Endometrial microvascular endothelial cells (primary cell): ENCODE measurements around the gene PMP22. TPM values are rescaled to one million over a fixed set of nuclear protein-coding genes. Genes with fewer than 3 reads are reported as not detected.

Experiments
- in situ Hi-C: cut with HindIII; loops from 2 replicates; pipeline ENCODE4 v1.10.0; 2017; ENCODE audit warnings: low sequenced_read_pairs, low pct_unique_long_range_greater_than_20kb; ENCODE audit errors: inconsistent ontology term
- total RNA-seq: library from RNA; depleted of rRNA; stranded (reverse); fragments of >200 nt; gene quantifications from one replicate; pipeline ENCODE4 v1.2.3, GENCODE V29; 2015; ENCODE audit errors: inconsistent ontology term

PMP22 gene
- 75.4 TPM for total RNA-seq

DNA sequence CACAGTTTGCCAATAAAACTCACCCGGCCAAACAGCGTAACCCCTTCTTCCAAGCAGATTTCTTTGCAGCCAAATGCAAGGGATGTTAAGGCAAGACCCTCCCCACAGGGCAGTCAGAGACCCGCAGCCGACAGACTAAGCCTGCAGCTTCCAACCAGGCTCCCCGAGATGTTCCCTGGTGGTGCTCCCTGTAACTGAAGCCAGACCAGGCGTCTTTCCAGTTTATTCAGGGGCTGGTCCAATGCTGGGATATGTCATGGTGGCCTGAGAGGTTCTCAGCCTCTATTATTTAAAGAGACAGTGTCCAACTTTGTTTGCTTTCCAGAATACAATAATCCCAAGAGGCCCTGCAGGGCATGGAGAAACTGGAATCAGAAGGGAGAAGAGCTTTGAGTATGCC lies at the start of gene PMP22:
PMP22 (minus strand) TSS at position 196 of the 400 bp plus-strand sequence. CDS start 4,599 bp downstream, outside the sequence.
- in situ Hi-C loops: no loop called here

DNA sequence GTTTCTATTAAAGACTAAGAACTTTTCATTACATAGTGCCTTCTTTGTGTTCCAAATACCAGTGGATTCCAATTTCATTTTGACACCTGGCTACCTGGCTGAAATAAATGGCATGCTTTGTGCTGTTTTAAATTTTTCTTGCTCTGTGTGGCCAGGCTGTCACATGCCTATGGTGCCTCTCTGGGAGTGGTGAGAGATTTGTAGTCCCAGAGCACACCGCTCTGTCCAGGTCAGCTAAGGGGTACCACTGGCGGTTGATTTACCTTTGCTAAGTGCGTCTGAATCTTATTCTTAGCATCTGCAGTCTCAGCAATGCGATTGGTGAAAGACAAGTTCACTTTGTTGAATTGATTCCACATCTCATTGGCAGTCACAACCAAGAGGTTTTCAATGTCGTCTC lies 46.9 kb upstream of the PMP22 start:
- in situ Hi-C loops: no loop called here

DNA sequence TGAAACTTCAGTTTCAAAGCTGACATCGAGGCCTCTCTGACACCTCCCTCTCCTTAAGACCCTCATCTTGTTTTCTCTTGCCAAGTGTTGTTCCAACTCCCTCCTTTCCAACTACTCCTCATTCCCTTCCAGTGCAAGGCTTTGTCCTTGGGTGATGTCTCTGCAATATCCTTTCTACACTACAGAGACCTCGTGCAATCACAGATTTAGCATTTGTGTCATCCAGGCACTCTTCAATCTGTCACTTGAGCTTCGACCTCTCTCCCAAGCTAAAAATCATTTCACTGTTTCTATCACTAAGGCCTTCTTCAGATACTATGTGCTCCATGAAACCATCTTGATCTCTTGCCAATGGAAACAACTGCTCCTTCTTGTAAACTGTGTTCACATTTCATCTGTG lies 44.7 kb upstream of the PMP22 start:
- in situ Hi-C loops: no loop called here

DNA sequence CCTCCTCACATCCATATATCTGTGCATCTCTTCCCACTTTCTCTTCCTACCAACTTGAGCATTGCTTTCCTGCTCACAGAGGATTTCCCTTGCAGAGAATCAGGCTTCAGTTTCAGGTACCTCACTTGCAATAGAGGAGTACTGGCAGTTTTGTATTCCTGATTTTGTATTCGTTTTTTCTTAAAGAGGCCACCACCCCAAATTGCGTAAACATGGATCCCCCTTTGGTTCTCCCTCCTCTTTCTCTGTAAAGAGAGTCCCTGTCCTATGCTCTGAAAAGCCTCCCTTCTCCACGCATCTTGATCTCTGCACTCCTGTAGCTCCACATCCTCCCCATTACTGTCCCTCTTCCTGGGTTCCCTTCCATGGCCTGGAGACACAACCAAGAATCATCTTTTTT lies 44.1 kb upstream of the PMP22 start:
- in situ Hi-C loops: no loop called here

DNA sequence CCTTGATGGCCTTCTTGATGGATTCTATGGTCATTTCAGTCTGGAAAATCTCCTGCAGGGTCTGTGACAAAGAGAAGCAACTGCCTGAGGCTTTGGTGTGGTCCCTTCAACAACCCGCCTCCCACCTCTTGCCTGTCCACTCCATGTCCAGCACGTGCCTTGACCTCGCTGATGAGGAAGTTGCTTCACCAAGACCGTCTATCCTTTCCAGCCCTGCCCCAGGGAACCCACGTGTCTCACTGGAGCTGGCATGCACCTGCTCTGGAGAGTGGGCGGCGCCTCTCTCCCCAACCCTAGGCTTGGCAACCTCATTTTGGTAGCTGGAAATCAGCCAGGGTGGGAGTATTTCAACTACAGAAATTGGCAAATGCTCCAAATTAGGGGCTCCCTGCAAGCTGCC lies 43.6 kb upstream of the PMP22 start:
- in situ Hi-C loops: no loop called here

DNA sequence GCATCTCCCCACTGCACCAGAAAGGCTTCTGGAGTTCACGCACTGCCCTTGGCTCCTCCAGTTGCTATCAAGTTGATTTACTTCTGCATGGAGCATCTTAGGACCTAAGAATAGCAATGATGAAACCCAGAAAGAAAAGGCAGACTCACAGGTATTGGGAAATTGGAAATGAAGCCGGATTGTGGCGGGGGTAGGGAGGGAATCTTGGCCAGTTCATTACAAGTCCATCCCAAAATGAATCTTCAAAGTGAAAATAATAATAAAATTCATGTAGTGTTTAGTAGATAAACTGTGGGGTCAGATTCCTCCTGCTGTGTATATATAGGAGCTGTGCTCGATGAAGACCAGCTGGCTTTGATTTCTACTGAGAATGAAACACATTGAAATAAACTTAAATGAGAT lies 42.6 kb upstream of the PMP22 start:
- in situ Hi-C loops: no loop called here

DNA sequence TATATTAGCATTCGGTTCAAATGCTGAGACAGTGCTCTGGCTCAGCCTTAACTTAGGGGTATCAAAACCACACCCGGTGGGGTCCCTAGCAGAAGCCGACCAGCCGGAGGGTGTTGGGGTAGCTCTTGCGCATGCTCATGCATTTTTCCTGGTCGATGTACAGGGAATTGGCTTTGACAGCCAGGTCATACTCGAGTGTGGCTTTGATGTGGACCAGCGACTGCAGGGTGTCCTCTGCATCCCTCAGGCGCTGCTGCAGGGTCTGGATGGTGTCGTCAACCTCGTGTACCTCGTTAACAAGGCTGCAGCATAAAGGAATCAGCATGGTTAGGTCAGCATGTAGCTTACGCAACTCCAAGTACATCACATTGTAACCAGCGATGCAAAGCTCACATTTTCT lies 38.7 kb upstream of the PMP22 start:
- in situ Hi-C loops: no loop called here

DNA sequence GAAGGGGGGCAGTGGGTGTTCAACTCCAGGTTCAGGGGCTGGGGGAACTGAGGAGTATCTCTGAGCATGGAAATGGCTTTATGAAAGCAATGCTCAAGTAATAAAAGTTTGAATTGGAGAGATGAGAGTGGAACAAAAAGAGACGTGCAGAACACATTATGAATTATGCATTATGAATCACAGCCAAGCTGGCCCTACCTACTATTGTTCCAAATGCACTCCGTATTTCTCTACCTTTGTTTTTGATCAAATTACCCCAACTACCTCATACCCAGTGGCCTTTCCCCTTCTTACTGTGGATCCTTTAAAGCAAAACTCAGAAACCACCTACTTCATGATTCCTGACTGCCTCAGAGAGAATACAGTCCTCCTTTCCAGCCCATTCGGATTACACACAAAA lies 38.1 kb upstream of the PMP22 start:
- in situ Hi-C loops: no loop called here

DNA sequence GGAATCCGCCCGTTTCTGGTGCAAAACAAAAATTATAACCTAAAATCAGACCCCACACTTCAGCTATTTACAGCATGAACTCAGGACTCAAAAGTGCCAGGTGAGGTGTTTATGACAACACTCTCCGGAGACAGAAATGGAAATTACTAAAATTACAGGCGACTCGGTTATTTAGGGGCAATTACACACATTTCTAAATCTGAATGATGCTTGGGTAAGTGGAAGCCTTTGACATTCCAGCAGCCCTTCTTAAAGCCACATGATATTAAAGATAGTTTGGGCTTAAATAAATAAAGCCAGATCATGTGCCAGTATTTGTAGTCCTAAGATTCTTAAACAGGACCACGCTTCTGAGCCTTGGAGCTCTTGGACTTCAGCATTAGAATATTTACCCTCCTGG lies 36.7 kb upstream of the PMP22 start:
- in situ Hi-C loops: no loop called here

DNA sequence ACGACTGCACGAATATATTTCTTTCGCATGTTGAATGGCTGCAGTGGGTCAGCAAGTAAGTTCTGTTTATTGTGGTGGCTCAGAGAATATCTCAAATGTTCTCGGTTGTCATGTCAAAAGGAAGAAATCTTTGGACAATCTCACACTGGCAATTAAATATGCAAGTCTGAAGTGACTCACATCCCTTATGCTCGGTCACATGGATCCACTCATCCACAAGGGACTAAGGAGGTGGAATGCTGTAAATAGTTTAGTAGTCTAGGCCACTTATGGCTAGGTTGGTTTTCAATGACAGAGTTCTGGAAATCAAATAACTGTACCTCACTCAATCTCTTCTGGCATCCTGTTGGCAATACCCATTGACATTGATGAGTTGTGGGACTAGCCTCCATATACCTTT lies 33.0 kb upstream of the PMP22 start:
- in situ Hi-C loops: no loop called here

DNA sequence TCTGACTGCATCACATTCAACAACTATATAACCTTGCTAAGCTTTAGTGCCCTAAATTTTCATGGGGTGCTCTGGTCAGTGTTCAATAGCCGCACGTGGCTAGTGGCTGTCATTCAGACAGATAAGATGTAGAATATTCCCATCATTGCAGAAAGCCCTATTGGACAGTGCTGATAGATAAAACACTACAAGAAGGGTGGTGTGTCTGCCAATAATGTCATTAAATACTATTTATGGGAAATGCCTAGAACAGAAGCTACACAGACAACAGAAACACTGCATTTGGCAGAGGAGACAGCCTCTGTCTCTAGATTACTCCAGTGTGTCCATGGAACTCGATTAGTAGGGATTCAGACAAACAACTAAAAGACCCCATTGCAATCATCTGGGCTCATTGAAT lies 28.4 kb upstream of the PMP22 start:
- in situ Hi-C loops: no loop called here

DNA sequence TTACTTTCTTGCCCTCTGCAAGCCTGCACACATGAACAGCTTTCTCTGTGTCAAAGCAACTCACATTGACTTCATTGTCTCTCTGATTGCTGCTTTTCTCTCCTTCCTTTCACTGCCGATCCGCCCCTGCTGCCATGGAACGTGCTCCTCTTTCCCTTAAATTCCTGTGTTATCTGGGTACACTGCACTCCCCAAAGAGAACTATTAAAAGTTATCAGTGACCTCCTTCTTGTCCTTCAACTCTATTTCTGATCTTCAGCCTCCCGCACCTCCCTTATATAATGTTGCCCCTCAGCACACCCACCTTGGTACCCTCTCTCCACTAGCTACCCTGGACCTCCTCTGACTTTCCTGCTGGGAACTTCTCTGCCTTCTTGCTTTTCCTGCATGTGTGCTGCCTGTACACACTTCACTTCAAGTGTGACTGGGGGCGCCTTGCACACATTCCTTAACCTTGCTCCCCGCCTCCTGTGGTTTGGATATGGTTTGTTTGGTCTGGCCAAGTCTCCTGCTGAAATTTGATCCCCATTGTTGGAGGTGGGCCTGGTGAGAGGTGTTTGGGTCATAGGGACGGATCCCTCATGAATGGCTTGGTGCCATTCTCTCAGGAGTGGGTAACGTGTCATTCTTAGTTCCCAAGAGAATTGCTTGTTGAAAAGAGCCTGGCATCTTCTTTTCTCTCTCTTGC lies 26.7 kb upstream of the PMP22 start:
- in situ Hi-C loops: no loop called here

DNA sequence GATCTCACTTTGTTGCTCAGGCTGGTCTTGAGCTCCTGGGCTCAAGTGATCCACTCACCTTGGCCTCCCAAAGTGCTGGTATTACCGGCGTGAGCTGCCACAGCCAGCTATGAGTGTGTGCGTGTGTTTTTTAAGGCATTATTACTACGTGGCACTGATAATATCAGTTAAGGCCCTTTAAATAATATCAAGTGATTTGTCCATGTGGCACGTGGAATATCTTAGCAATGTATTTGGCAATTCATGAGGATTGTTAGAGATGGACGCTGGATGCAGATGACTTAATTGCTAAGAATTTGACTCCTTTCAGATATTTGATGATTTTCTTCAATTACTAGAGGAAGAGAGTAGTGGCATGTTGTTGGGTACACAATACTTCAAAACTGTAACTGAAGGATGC lies 25.5 kb upstream of the PMP22 start:
- in situ Hi-C loops: no loop called here

DNA sequence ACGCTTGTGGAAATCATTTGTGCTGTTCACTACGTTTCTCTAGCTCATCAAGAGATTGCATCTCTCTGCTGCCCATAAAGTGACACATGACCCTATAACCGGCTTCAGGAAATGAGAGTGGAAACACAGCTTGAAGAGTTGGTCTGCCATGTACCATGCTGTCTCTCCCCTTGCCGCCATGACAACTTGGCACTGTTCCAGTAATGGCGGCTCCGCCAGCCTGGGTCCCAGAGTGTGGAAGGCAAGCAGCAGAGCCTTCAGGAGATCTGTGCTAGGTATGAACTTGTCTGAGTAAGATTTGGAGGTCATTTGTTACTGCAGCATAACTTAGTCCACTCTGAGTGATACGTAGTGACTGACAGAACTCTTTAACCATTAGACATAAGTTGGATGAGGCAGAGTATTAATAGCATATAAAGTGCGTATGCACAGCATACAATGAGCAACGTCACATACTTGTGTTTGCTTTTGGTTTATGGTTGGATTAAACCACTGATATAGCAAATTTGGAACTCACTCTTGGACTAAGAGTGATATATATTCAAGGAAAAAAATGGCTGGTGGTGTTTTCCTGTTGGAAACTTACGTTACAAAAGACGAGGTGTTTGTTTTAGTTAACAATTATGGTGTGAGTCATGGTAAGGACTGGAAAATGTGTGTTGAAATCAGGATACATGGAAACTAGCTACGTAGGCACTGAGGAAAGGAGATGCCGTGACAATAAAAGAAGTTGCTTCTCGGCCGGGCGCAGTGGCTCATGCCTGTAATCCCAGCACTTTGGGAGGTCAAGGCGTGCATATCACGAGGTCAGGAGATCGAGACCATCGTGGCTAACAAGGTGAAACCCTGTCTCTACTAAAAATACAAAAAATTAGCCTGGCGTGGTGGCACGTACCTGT lies 24.4 kb upstream of the PMP22 start:
- in situ Hi-C loops: no loop called here

DNA sequence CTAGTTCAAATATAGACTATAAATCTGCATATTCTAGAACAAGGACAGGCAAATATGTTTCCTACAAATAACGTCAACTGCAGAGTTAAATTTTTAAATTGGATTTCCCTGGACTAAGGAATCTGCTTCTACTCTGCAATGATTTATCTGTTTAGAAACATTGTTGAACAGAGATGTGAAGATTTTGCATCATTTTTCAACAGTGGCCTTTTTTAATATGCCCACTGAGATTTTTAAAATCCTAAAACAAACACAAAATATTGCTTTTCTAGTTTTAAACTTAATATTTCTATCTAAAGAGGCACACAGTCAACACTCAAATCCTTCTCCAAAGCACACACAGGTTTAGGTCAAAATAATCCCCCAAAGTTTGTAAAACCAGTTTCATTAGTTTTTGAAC lies 23.7 kb upstream of the PMP22 start:
- in situ Hi-C loops: no loop called here

DNA sequence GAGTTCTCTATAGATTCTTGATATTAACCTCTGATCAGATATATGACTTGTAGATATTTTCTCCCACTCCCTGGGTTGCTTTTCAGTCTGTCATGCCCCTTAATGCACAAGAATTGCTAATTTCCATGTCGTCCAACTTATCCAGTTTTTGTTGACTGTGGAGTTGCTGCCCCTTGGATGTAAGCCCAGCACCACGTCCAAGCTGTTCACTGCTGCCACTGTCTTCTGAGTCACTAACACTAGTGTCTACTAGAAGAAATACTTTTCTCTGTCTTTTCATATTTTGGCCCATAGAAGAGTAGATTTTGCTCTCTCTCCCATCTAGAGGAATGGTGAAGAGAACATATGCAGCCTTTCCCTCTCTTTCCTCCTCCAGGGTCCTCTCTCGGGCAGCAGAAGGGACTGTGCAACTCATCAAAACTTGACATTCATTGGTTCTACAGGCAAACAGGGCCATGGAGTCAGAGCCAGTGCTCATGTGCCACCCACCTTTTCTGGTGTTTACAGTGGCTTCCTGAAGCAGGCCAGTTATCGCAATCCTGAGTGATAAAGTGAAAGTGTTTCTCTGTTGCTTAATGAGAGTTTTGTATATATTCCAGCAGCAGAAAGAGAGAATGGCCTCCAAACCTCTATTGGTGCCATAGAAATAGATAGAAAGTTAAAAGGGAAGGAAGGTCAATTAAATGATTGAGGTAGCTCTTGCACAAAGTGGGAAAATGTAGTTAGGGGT lies 22.6 kb upstream of the PMP22 start:
- in situ Hi-C loops: no loop called here

DNA sequence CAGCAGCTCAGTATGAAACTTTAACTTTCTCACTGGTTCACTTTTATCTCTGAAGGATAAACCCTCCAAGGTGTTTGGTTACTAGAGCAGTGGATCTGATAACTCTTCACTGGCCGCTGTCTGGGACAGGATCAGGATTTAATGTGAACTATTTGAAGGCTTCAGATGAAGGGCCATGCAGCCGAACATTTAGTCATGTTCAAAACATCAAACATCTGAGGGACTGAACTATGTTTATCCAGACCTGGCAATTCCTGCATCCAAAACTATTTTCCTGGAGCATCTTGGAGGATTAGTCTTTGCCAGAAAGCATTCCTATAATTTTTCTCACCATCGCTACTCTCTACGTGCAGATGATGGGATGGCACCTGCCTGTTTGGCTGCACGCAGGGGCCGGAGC lies 20.3 kb upstream of the PMP22 start:
- in situ Hi-C loops: no loop called here

DNA sequence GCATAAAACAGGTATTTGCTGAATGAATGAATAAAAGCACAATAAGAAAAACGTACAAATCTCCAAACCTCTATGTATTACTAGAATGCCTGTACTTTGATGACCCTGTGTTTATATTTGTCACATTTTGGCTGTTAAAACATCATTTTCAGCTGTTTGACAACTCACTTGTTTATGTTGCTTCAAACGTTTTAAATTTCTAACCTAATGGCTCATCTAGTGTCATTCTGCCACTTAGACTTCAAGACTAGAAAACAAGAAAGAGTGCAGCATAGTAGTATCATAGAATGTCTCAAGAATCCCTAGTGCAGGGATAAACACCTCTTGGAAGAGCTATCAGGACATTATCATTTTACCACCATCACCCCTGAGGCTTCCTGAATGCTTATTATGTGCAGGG lies 19.4 kb upstream of the PMP22 start:
- in situ Hi-C loops: no loop called here

DNA sequence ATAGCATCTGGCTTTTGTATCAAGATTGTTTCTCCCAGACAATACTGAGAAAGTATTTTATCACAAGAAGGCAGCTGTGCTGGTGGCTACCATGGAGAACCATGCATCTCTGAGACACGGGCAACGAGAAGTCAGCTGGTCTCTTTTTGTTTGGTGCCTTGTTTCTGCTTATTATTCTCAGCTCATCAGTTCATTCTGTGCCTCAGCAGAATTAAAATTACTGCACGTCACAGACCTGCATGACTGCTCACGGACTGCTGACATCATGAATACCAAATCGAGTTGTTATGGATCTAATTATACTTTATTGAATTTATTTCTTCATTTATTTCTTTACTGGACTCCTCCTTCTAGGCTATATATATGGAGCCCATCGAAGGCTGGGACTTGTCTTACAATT lies 19.0 kb upstream of the PMP22 start:
- in situ Hi-C loops: no loop called here

DNA sequence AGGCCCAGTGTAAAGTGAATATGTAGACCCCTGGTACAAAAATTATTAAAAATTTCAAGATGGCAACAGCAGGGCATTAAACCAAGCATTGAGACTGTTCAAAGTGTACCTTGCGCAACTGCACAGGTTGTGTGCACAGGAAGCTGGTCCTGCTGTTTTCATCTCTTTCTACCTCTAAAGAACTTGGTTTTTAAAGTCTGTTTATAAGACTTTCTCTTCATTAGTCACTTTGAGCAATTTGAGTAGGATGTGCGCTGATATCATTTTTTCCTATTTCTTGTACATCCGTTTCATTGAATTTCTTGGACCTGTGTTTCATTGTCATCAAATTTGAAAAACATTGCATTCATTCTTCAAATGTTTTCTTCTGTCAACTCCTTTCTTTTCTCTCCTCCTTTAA lies 16.8 kb upstream of the PMP22 start:
- in situ Hi-C loops: no loop called here
